Measurements from ENCODE around the gene DUSP8. TPM values are rescaled to one million over a fixed set of nuclear protein-coding genes. Genes with fewer than 3 reads are reported as not detected.

The DUSP8 gene
- total RNA-seq, 2 experiments from 2014 or later, result 0.22 to 0.23 TPM

DNA sequence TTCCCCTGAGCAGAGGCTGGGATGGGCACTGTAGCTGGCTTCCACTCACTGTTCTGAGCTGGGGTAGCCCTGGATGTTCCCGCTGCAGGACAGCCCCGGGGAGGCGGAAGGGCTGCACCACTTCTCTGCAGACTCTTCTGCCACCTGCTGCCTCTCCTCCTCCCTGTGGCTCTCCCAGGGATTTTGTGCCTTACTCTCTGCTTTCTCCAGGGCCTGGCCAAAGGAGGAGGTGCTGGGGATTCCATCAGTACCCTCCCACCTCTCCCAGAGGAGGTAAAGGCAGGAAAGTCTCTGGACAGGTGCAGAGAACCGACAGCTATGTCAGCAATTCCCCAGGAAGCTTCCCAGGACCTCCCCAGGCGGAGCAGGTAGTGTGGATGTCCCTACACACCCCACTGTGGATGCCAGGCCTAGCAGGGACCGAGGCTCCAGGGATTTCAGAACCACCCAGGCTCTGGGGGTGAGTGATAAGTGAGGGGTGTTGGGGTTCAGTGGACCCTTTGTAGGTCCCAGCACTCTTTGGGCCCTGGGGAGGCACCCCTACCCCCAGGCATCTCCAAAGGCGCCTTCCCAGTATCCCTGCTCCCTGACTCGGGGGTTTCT is 11.3 kb downstream of the DUSP8 start:
- H3K4me3 Mint-ChIP-seq, result no peak overlapping the region
- ChIA-PET POLR2A (no interaction called here), CTCF (interaction anchor here (1.0 to 1.8 kb wide), 2 partner anchors 11 to 14 kb away, joined by 3 to 4 read pairs; no protein-coding TSS in a partner anchor)
- H3K27ac Mint-ChIP-seq, result no peak overlapping the region
- H3K4me1 Mint-ChIP-seq, result no peaks in the 10 kb centered on the region
- no peaks in the 10 kb centered on the region for H3K36me3 Mint-ChIP-seq (ENCODE audit: low read depth)
- no peaks in the 10 kb centered on the region for H3K27me3 Mint-ChIP-seq
- DNase-seq, result no peak
- no peaks in the 10 kb centered on the region for H3K9me3 Mint-ChIP-seq

DNA sequence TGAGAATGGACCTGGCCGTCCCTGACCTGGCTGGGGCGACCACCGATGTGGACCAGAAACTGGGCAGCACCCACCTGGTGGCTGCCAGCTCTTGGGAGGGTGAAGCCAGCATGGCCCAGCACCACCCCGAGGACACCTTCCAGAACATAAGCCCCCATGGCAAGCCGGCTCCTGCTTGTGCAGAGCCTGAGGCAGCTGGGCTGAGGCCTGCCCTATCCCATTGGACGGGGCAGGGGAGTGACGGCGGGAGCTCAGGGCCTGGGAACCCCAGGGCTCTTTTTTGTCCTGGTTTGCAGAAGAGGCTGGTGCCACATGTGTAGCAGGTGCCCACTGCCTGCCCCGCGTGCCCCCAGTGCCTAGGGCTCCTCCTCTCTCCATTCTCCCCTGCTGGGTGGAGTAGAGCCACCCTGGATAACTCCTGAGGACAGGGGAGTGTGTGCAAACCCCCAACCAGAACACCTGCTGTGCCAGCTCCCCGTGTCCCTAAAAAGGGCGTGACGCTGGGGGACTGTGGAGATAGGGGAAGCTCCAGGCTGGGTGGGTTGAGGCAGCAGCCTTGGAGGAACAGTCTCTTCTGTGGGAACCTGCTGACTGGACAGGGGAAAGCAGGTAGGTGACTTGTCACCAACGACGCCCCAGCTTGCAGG is 11.9 kb downstream of the DUSP8 start:
- Mint-ChIP-seq H3K4me3 (no peak overlapping the region), H3K27ac (no peak overlapping the region), H3K9me3 (no peaks in the 10 kb centered on the region), H3K27me3 (no peaks in the 10 kb centered on the region), H3K4me1 (no peaks in the 10 kb centered on the region), H3K36me3 (ENCODE audit: low read depth) (no peaks in the 10 kb centered on the region)
- CTCF ChIA-PET, result interaction anchor here (1.0 to 1.8 kb wide), 3 partner anchors 10 to 15 kb away, joined by 3 to 4 read pairs (median 4); no protein-coding TSS in a partner anchor
- POLR2A ChIA-PET, result no interaction called here
- no peak for DNase-seq

DNA sequence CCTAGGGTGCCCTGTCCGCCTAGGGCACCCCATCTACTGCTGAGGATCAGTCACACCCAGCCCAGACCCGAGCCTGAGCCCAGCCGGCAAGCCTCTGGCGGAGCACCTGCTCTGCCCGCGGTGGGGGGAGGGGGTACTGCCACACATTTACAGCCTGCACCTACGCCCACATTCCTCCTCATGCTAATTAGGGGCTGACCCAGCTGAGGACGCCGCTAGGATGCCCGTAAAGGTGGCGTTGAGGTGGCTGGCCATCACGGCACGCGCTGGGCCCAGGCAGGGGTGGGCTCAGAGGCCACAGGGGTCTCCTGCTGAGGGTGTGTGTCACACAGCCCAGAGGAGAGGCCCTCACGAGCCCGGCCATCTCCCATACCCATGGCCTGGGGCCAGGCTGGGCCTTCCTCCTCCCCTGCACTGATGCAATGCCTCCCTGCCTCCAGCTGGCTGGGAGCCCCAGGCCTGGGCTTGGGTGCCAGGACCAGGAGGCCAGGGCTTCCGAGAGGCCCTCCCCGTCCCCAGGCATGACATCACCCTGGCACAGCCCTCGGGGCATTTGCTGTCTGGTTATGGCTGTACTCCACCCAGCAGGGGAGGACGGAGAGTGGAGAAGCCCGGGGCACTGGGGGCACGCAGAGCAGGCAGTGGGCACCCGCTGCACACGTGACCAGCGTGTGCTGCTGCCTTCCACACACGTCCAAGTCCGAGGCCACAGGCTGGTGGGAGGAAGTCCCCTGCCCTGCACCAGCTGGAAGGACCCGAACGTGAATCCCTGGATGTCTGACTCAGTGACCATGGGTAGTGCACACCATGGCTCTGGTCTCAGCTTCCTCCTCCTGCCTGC is 12.7 kb downstream of the DUSP8 start:
- no peaks in the 10 kb centered on the region for H3K9me3 Mint-ChIP-seq
- no peaks in the 10 kb centered on the region for H3K4me1 Mint-ChIP-seq
- H3K36me3 Mint-ChIP-seq (ENCODE audit: low read depth), result no peaks in the 10 kb centered on the region
- no peak overlapping the region for H3K4me3 Mint-ChIP-seq
- CTCF ChIA-PET, result interaction anchor here (1.2 to 1.8 kb wide), 3 partner anchors 13 to 16 kb away, joined by 4 to 5 read pairs (median 4); no protein-coding TSS in a partner anchor
- POLR2A ChIA-PET, result no interaction called here
- no peak for DNase-seq
- no peaks in the 10 kb centered on the region for H3K27me3 Mint-ChIP-seq
- no peak overlapping the region for H3K27ac Mint-ChIP-seq

DNA sequence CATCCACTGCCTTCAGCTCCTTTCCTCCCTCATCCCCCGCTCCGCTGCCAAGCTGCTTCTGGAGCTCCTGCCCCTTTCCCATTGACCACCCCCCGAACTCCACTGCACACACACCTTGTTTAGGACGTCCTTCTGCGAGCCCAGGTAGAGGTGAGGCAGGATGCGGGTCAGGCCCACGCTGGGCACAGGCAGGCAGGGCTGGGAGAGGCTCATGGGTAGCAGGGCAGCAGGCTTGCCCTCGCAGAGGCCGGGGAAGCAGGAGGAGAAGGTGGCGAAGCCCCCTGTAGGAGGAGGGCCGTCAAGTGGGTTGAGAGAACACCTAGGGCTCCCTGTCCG is 13.3 kb downstream of the DUSP8 start:
- Mint-ChIP-seq H3K27me3 (no peaks in the 10 kb centered on the region), H3K9me3 (no peaks in the 10 kb centered on the region), H3K4me1 (no peaks in the 10 kb centered on the region), H3K36me3 (ENCODE audit: low read depth) (no peaks in the 10 kb centered on the region), H3K27ac (no peak overlapping the region), H3K4me3 (no peak overlapping the region)
- no peak for DNase-seq
- POLR2A ChIA-PET, result no interaction called here
- CTCF ChIA-PET, result interaction anchor here (1.4 to 2.0 kb wide), 2 partner anchors 8 to 16 kb away, joined by 5 read pairs; no protein-coding TSS in a partner anchor

DNA sequence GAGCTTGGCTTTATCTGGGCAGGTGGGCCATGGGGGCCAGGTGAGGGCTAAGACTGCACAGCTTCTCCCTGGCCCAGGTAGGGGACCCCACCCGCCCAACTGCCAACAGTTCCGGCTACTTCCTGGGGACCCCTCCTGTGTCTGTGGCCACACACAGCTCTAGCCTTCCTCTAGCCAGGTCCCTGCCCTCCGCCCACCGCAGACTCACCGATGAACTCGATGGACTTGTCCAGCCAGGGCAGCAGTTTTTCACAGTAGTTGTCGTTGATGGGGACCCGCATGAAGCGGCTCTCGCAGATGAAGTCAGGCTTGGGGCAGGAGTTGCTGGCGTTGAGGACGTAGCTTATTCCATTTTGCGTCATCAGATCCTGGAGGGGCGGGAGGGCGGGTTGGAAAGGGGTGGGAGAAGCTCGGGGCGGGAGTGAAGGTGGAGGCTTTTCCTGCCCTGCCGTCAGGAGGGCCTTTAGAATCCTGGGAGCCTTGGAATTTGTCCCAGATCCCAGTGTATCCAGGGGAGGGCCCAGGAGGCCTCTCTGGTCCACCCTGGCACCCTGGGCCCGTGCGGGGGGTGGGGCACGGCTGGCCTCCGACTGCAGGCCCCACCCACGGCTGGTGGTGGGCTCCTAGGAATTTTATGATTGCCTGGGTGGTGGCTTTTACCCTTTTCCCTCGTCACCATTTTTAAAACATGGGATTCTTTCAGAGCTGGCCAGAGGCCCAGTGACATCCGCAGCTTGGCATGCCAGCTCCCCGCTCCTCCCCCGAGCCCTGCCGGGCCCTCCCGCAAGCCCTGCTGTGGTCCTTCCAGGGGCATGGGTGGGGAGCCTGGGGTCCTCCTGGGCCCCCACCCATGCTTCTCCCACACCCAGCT is 13.9 kb downstream of the DUSP8 start:
- CTCF ChIA-PET, result interaction anchor here (1.3 to 2.0 kb wide), 3 partner anchors 9 to 30 kb away, joined by 3 to 5 read pairs (median 5); no protein-coding TSS in a partner anchor
- Mint-ChIP-seq H3K4me1 (no peaks in the 10 kb centered on the region), H3K27ac (no peak overlapping the region), H3K4me3 (no peak overlapping the region), H3K36me3 (ENCODE audit: low read depth) (no peaks in the 10 kb centered on the region), H3K9me3 (no peaks in the 10 kb centered on the region), H3K27me3 (no peaks in the 10 kb centered on the region)
- POLR2A ChIA-PET, result no interaction called here
- DNase-seq, result no peak

DNA sequence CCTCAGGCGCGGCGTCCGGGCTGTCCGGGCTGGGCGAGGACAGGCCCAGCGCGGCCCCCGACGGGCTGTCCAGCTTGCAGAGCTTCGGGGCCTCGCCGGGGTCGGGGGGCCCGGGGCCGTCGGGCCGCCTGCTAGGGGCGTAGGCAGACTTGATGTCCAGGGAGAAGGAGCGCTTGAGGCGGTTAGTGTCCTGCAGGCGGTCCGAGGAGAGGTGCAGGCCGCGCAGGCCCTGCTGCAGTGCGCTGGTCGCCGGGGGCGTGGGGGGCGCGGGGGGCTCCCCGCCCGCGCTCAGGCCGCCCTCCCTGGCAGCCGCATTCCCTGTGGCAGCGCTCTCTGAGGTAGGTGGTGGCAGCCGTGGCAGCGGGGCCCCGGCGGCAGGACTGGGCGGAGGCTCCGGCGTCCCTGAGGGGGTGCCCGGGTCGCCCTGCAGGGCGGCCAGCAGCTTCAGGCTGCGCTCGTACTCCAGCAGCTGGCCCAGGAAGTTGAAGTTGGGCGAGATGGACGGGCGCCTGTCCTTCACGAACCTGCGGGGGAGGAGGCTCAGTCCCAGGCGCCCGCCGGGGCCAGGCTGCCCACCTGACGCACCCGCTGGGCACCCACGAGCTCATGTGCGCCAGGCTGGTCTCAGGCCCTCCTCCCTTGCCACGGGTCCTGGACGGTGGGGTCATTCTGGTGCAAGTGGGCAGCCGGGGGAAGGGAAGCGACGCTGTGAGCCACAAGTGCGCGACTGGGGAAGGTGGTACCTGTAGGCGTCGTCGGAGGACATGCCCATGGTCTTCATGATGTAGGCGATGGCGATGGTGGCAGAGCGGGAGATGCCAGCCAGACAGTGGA is 14.8 kb downstream of the DUSP8 start:
- DNase-seq, result no peak
- Mint-ChIP-seq H3K27ac (no peak overlapping the region), H3K4me1 (no peaks in the 10 kb centered on the region), H3K9me3 (no peaks in the 10 kb centered on the region), H3K27me3 (no peaks in the 10 kb centered on the region), H3K4me3 (no peak overlapping the region), H3K36me3 (ENCODE audit: low read depth) (no peaks in the 10 kb centered on the region)
- POLR2A ChIA-PET, result no interaction called here
- CTCF ChIA-PET, result interaction anchor here (1.3 to 2.0 kb wide), 4 partner anchors 10 to 31 kb away, joined by 3 to 5 read pairs (median 5); no protein-coding TSS in a partner anchor

DNA sequence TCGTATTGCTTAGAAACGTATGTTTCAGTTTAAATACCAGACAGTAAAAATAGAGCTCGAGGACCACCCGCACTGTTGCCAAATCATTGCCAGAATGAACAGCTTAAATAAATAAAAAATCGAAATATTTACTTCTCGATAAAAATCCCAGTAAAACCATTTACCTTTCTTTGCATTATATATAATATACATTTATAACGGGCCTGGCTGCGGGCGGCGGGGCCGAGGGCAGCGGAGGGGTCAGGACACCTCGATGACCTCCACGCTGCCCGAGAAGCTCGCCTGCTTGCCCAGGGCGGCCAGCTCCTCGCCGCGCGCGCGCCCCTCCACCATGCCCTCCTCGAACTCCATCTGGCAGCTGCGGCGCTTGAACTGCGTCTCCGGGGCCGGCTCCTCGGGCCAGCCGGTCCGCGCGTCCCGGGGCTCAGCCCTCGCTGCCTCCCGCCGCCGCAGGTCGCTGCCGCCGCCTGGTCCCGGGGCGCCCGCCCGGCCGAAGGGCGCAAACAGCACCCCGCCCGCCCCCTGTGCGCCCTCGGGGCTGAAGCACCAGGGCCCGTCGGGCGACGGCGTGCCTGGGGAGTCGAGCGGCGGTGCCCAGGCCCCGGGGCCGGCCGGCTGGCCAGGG is 15.7 kb downstream of the DUSP8 start:
- no peak for DNase-seq
- ChIA-PET POLR2A (no interaction called here), CTCF (interaction anchor here (0.9 to 1.5 kb wide), 3 partner anchors 9 to 18 kb away, joined by 3 to 7 read pairs (median 5); no protein-coding TSS in a partner anchor)
- Mint-ChIP-seq H3K4me1 (no peaks in the 10 kb centered on the region), H3K4me3 (no peak overlapping the region), H3K27me3 (no peaks in the 10 kb centered on the region), H3K27ac (no peak overlapping the region), H3K9me3 (no peaks in the 10 kb centered on the region), H3K36me3 (ENCODE audit: low read depth) (no peaks in the 10 kb centered on the region)

DNA sequence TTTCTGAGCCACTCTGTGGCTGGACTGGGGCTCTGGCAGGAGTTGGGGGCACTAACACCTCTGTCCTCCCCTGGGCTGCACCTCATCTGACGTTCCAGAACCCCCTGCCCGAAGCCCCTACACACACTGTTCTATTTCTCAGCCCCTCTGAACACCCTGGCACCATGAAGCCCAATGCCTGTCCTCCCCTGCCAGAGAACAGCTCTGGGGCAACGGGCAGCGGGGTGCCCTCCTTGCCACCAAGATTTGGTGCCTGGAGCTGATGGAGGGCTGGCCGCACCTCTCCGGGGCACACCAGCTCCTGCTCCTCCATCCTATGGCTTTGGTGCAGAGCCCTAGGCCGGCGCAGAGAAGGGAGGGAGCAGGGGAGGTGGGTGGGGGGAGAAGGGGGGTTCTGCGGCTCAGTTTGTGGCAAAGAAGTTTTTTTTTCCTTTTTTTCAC is 16.3 kb downstream of the DUSP8 start:
- no peaks in the 10 kb centered on the region for H3K36me3 Mint-ChIP-seq (ENCODE audit: low read depth)
- no peaks in the 10 kb centered on the region for H3K27me3 Mint-ChIP-seq
- no peak for DNase-seq
- H3K4me3 Mint-ChIP-seq, result no peak overlapping the region
- no peaks in the 10 kb centered on the region for H3K9me3 Mint-ChIP-seq
- ChIA-PET CTCF (interaction anchor here (0.7 to 1.5 kb wide), 4 partner anchors 9 to 453 kb away, joined by 3 to 7 read pairs (median 4); no protein-coding TSS in a partner anchor), POLR2A (no interaction called here)
- no peaks in the 10 kb centered on the region for H3K4me1 Mint-ChIP-seq
- no peak overlapping the region for H3K27ac Mint-ChIP-seq

DNA sequence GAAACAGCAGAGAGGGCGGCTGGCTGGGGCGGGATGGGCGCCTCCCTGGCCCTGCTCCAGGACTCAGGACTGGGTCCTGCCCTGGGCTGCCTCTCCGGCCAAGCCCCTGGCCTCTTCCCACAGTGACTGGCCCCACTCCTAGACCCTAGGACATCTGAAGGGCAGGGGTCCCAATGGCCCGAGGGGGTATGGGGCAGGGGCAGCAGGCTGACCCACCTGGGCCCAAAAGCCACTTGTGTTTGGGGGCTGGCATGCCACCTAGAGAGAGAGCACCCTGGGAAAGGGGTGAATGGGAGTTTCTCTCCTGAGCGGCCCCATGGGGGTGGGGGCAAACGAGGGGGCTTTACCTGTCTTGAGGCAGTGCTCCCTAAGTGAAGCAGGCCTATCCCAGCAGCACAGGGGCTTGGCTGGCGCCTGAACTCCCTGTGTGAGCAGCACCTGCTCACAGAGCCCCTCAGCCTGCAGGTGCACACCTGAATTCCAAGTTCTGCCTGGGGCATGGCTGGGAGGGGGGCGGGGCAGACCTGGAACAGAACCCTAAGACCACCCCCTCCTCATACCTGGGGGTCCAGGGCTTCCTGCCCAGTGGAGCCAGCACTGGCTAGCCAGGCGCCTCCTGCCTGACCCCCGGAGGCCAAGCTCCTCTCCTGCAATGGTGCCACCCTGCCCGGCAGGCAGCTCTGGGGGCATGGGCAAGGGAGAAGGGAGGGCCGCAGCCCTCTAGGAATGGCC is 16.9 kb downstream of the DUSP8 start:
- no peak for DNase-seq
- Mint-ChIP-seq H3K4me1 (no peaks in the 10 kb centered on the region), H3K4me3 (no peak overlapping the region), H3K27ac (no peak overlapping the region), H3K36me3 (ENCODE audit: low read depth) (no peaks in the 10 kb centered on the region), H3K27me3 (peaks cover 2% of the 10 kb centered on the region), H3K9me3 (no peaks in the 10 kb centered on the region)
- ChIA-PET CTCF (interaction anchor here (0.7 to 1.7 kb wide), 5 partner anchors 10 to 453 kb away, joined by 3 to 7 read pairs (median 4); no protein-coding TSS in a partner anchor), POLR2A (no interaction called here)

DNA sequence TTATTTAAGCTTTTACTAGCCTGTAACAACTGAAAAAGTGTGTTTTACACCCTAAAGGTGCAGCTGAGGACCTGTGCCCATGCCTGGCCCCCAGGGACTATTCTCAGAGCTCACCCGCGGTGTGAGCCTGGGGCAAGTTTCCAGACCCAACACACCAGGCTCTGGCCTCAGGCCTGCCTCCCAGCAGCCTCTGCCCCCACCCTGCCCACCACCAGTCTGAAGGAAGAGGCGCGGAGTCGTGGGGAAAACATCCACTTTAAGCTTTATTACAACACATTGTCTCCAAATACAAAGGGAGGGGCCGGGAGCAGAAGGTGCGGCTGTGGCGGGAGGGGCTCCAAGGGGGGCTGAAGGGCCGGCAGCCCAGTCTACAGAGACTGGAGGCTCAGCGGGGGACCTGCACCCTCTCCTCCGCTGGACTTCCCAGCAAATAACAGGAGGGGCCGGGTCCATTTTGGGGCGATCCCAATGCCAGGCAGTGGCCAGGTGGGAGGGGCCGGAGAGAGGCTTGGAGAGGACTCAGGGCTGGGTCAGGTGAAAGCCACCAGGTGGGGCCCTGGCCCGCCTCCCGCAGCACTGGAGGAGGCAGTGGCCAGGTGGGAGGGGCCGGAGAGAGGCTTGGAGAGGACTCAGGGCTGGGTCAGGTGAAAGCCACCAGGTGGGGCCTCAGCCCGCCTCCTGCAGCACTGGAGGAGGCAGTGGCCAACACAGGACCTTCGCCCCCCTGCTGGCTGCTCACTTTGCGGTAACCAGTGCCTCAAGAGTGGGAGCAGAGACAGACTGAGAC is 18.1 kb downstream of the DUSP8 start:
- POLR2A ChIA-PET, result no interaction called here
- CTCF ChIA-PET, result interaction anchor here (1.2 to 1.7 kb wide), 2 partner anchors 11 to 15 kb away, joined by 3 to 4 read pairs; no protein-coding TSS in a partner anchor

More for the DNA sequence above, 18.1 kb downstream of the DUSP8 start:
- Mint-ChIP-seq H3K36me3 (ENCODE audit: low read depth) (no peaks in the 10 kb centered on the region), H3K4me1 (no peaks in the 10 kb centered on the region), H3K27me3 (peaks cover 11% of the 10 kb centered on the region), H3K4me3 (no peak overlapping the region), H3K27ac (no peak overlapping the region), H3K9me3 (no peaks in the 10 kb centered on the region)
- DNase-seq, result no peak

All from activated CD4-positive, alpha-beta T cell treated with anti-CD3 and anti-CD28 coated beads, Interleukin-2, amount 10 ng/mL, durations not matched to agents 7 days and 5 days (primary cell).